Gastroesophageal sphincter (tissue), 4 donors: ENCODE results near the gene TMX3. TPM values are rescaled to one million over a fixed set of nuclear protein-coding genes. Genes with fewer than 3 reads are reported as not detected.

Experiments used
- ATAC-seq: fragments of 150-250 bp; one replicate; pipeline ENCODE4 v1.9.1; 2016; ENCODE audit warnings: mild to moderate bottlenecking, moderate library complexity
- H3K27ac ChIP-seq, 4 donors: fragments of 200-600 bp; sonication (generic) in 3 of 4; 1 replicate in 3 of 4; 2 replicates in 1 of 4; pipeline ENCODE4 v1.5.1; 2016 to 2019
- H3K27me3 ChIP-seq: fragments of 200-600 bp; sonication (generic); one replicate; pipeline ENCODE4 v1.5.1; 2019
- H3K36me3 ChIP-seq, 2 donors: fragments of 200-600 bp; sonication (generic); one replicate each; pipeline ENCODE4 v1.5.1; 2019; ENCODE audit warnings: control low read depth in 1 of 2
- H3K4me1 ChIP-seq, 3 donors: fragments of 200-600 bp; sonication (generic); 1 replicate in 2 of 3; 2 replicates in 1 of 3; pipeline ENCODE4 v1.5.1; 2016 to 2019; ENCODE audit warnings: control low read depth in 2 of 3
- H3K4me3 ChIP-seq, 2 donors: fragments of 200-600 bp; sonication (generic); one replicate each; pipeline ENCODE4 v1.5.1; 2019; ENCODE audit warnings: mild to moderate bottlenecking in 1 of 2, moderate library complexity in 1 of 2
- H3K9me3 ChIP-seq, 3 donors: fragments of 200-600 bp; sonication (generic); one replicate each; pipeline ENCODE4 v1.5.1; 2017 to 2019; ENCODE audit warnings: control low read depth in 2 of 3
- CTCF ChIP-seq, 4 experiments: fragments of 200-600 bp in 2 of 4; fragments of 450-650 bp in 2 of 4; sonication (generic) in 1 of 4; IDR thresholded peaks; one replicate each; pipeline ENCODE4 v1.5.1; 2017 to 2019; ENCODE audit warnings: antibody characterized with exemption in 4 of 4, mild to moderate bottlenecking in 2 of 4, moderate library complexity in 2 of 4
- EP300 ChIP-seq: sonication (generic); formaldehyde crosslinking; IDR thresholded peaks from one replicate; pipeline ENCODE4 v1.6.1; 2017; ENCODE audit warnings: antibody characterized with exemption, mild to moderate bottlenecking
- POLR2A ChIP-seq, 2 donors: fragments of 450-650 bp; IDR thresholded peaks; one replicate each; pipeline ENCODE4 v1.6.1; 2017; ENCODE audit warnings: antibody characterized with exemption in 2 of 2, mild to moderate bottlenecking in 2 of 2, moderate library complexity in 1 of 2
- POLR2AphosphoS5 ChIP-seq: sonication (generic); formaldehyde crosslinking; IDR thresholded peaks from one replicate; pipeline ENCODE4 v1.6.1; 2017; ENCODE audit warnings: antibody characterized with exemption
- WGBS, 2 donors: methylation state at CpG; one replicate each; pipeline ENCODE4 v1.1.5; 2018; ENCODE audit warnings: low coverage in 1 of 2; 5-methylcytosine and 5-hydroxymethylcytosine counted together
- total RNA-seq, 4 donors: library from RNA; depleted of rRNA; stranded (reverse); fragments of >200 nt; gene quantifications; one replicate each; pipeline ENCODE4 v1.1.0, GENCODE V29; 2016

The TMX3 gene
- total RNA-seq, 4 donors from 2014 or later, result 30.5 to 43.3 (median 33.3) TPM

DNA sequence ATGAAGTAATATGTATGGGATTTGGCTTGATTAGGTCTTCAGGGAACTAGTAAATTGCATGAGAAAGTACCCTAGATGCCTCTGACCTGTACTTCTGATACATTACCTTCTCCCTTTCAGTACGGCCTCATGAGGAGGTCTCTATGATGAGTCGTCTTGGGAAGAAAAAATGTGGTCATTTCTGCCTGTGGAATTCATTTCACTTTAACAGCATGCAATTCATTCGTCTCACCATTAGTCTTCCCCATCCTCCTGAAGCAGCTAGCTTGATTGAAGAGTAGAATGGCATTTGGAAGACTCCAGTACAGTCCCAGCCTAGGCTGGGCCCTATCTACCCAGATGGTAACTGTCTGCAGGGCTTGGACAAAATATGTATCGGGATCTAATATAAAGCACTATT is 52.2 kb downstream of the TMX3 start:
- ATAC-seq, result no peak
- no peaks in the 10 kb centered on the region for H3K36me3 ChIP-seq
- H3K27ac ChIP-seq, result no peak overlapping the region
- no peaks in the 10 kb centered on the region for H3K27me3 ChIP-seq
- WGBS, 2 donors, result 72 to 83% methylated on average over 4 of the region's 4 CpGs
- TF ChIP-seq CTCF (IDR thresholded peaks at IDR 0.05) (no peak), EP300 (no peak)
- H3K9me3 ChIP-seq, result no peaks in the 10 kb centered on the region
- no peak overlapping the region for H3K4me3 ChIP-seq
- no peaks in the 10 kb centered on the region for H3K4me1 ChIP-seq

- Histone ChIP-seq H3K4me3 (no peak overlapping the region), H3K27ac (no peak overlapping the region), H3K4me1 (no peaks in the 10 kb centered on the region), H3K27me3 (no peaks in the 10 kb centered on the region), H3K36me3 (no peaks in the 10 kb centered on the region), H3K9me3 (no peaks in the 10 kb centered on the region)
- 40 to 50% methylated on average over 5 of the region's 5 CpGs for WGBS, 2 donors
- TF ChIP-seq EP300 (no peak), CTCF (IDR thresholded peaks at IDR 0.05) (peak; percentile 28 to 57 (median 43))
- no peak for ATAC-seq
These were observed 54.3 kb downstream of the TMX3 start for GRCh38 chr18:68660354-68661183.

DNA sequence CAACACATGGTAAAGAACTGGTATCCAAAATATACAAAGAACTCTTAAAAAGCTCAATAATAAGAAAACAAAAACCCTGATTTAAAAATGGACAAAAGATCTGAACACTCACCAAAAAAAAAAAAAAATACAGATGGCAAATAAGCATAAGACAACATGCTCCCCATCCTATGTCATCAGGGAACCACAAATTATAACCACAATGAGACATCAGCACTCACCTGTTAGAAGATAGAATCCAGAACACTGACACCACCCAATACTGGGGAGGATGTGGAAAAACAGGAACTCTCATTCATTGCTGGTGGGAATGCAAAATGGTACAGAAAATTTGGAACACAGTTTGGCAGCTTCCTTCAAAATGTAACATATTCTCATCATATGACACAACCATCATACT is 66.7 kb downstream of the TMX3 start:
- H3K4me3 ChIP-seq, result no peak overlapping the region
- H3K27ac ChIP-seq, result no peak overlapping the region
- no peaks in the 10 kb centered on the region for H3K4me1 ChIP-seq
- H3K9me3 ChIP-seq, result no peaks in the 10 kb centered on the region
- ATAC-seq, result no peak
- H3K36me3 ChIP-seq, result no peaks in the 10 kb centered on the region
- no peaks in the 10 kb centered on the region for H3K27me3 ChIP-seq
- TF ChIP-seq POLR2A (IDR thresholded peaks at IDR 0.05) (no peak), POLR2AphosphoS5 (no peak), EP300 (no peak), CTCF (IDR thresholded peaks at IDR 0.05) (no peak)

DNA sequence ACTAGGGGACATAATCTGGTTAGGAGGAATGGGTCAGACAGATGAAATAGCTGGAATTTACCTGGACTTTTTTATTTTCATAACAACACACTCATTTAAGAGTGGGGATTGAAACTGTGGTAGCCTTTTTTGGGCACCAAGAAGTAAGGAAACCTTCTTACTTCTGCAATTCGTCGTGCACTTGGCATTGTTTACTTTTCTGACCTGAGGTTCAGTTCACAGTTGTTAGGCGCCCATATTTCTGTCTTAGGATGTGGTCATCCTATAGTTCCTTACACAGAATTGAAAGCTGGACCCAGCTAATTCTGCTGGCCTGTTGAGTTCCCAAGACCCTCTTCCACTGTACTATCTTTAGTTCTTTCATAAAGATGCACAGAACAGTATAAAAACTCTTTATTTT is 72.9 kb downstream of the TMX3 start:
- ATAC-seq, result no peak
- H3K4me3 ChIP-seq, result no peak overlapping the region
- 68 to 72% methylated on average over 3 of the region's 3 CpGs for WGBS, 2 donors
- H3K27ac ChIP-seq, result no peak overlapping the region
- H3K36me3 ChIP-seq, result no peaks in the 10 kb centered on the region
- H3K9me3 ChIP-seq, result peaks cover 0 to 12% (median 0%) of the 10 kb centered on the region in 3 donors
- no peaks in the 10 kb centered on the region for H3K4me1 ChIP-seq
- TF ChIP-seq EP300 (no peak), POLR2AphosphoS5 (no peak), CTCF (IDR thresholded peaks at IDR 0.05) (no peak), POLR2A (IDR thresholded peaks at IDR 0.05) (no peak)
- H3K27me3 ChIP-seq, result no peaks in the 10 kb centered on the region

DNA sequence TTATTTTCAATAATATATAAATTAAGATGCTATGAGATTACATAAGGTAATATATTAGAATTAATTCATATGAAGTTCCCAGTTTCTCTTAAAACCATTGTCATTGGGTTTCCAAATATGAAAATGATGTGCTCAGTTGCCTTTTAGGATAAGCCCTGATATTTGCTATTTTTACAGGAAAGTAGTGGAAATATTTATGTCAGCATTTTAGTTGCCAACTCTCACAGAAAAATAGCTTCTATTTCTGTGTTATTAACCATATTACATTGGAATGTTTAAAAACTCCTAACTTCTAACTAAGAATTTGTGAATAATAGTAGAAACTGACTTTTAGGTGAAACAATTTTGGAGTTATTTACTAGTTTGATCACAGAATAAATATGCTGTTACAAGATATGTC is 74.0 kb downstream of the TMX3 start:
- Histone ChIP-seq H3K27me3 (no peaks in the 10 kb centered on the region), H3K4me1 (no peaks in the 10 kb centered on the region), H3K27ac (no peak overlapping the region), H3K4me3 (no peak overlapping the region), H3K36me3 (no peaks in the 10 kb centered on the region), H3K9me3 (peaks cover 0 to 17% (median 0%) of the 10 kb centered on the region in 3 donors)
- no peak for ATAC-seq
- no peak for TF ChIP-seq POLR2AphosphoS5
- no peak for TF ChIP-seq CTCF (IDR thresholded peaks at IDR 0.05)
- no peak for TF ChIP-seq POLR2A (IDR thresholded peaks at IDR 0.05)
- no peak for TF ChIP-seq EP300
